22Rv1 (cell line): ENCODE results near the gene SEC14L2.

Experiments
- H3K27ac ChIP-seq: fragments of 450-650 bp; 2 replicates; pipeline ENCODE4 v1.5.1; 2017
- CTCF ChIP-seq: fragments of 450-650 bp; IDR thresholded peaks from 2 replicates; pipeline ENCODE4 v1.5.1; 2017; ENCODE audit warnings: mild to moderate bottlenecking
- ZFX ChIP-seq: fragments of 450-650 bp; IDR thresholded peaks from 2 replicates; pipeline ENCODE4 v1.6.1; 2017; ENCODE audit warnings: antibody characterized with exemption, borderline replicate concordance

SEC14L2 gene

GRCh38 chr22:30356449-30357235, 40.2 kb upstream of the SEC14L2 start, which contains the start of the genes CCDC157 and SF3A1:
CCDC157 (plus strand) TSS chr22:30357007; CDS start chr22:30366001, 8,994 bp downstream.
SF3A1 (minus strand) TSS chr22:30356894; CDS start chr22:30356792, 102 bp downstream.
- TF ChIP-seq CTCF (no peak), ZFX (no peak)
- H3K27ac ChIP-seq = peak within 1 kb of the TSS; percentile 83

GRCh38 chr22:30357236-30357570, 39.6 kb upstream of the SEC14L2 start:
- TF ChIP-seq CTCF = no peak
- no peak for TF ChIP-seq ZFX
- H3K27ac ChIP-seq = peak overlapping the region; percentile 83

- TF ChIP-seq ZFX (no peak), CTCF (no peak)
- no peak overlapping the region for H3K27ac ChIP-seq
Observed at GRCh38 chr22:30357650-30358215, 39.1 kb upstream of the SEC14L2 start.

GRCh38 chr22:30358541-30358940, 38.3 kb upstream of the SEC14L2 start:
- TF ChIP-seq ZFX = no peak
- no peak for TF ChIP-seq CTCF
- H3K27ac ChIP-seq = no peak overlapping the region

GRCh38 chr22:30361916-30362650, 34.7 kb upstream of the SEC14L2 start:
- H3K27ac ChIP-seq = no peak overlapping the region
- no peak for TF ChIP-seq ZFX
- no peak for TF ChIP-seq CTCF

GRCh38 chr22:30362651-30363281, 34.1 kb upstream of the SEC14L2 start:
- no peak for TF ChIP-seq ZFX
- no peak for TF ChIP-seq CTCF

More at GRCh38 chr22:30362651-30363281, 34.1 kb upstream of the SEC14L2 start:
- no peak overlapping the region for H3K27ac ChIP-seq
